GM10248 (cell line): ENCODE results near the gene PLCB2.

Experiments
- CTCF ChIA-PET: fragments of 300-600 bp; sonication (Branson Sonifier 250); formaldehyde crosslinking; extraction: SDS; loops from one replicate; lab custom pipeline; 2021; ENCODE audit warnings: antibody characterized with exemption; lab: Yijun Ruan, JAX
- POLR2A ChIA-PET: fragments of 350-650 bp; sonication (Branson Sonifier 250); formaldehyde crosslinking; extraction: SDS; loops from one replicate; lab custom pipeline; 2020; ENCODE audit warnings: antibody characterized with exemption; lab: Yijun Ruan, JAX
- DNase-seq: peaks from one replicate; pipeline ENCODE4 v3.0.0; 2012; ENCODE audit errors: extremely low spot score
- TF ChIP-seq, protein P1 (sequence below): IDR thresholded peaks from 2 replicates; pipeline ENCODE4 v1.5.1; 2012; ENCODE audit warnings: mild to moderate bottlenecking, low read depth; ENCODE audit errors: extremely low read depth, missing control alignments, control extremely low read depth

The PLCB2 gene

DNA sequence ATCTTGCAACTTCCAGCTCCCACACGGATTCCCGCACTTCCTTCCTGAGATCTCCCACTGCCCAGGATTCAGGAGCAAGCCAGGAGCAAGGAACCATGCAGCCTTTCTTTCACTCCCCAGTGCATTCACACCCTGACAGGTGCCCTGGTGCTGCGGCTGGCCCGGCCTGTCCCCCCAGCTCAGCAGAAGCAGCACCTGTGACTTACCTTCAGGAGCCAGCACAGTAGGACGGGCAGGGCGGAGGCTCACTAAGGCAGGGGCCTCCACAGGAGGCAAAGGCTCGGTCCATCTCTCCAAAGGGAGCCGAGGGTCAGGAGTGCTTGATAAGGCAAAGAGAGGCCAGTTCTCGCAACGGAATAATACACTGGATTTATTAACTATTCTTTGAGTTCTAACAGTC lies 29.7 kb downstream of the PLCB2 start:
- ChIA-PET CTCF (interaction anchor here (1.2 to 20.1 kb wide), 14 partner anchors 12 to 489 kb away, joined by 3 to 525 read pairs (median 12); partner anchors contain the start of genes CCDC9B, INAFM2, PAK6 and PLCB2), POLR2A (no interaction called here)
- DNase-seq: no peak
- TF ChIP-seq, protein P1, sequence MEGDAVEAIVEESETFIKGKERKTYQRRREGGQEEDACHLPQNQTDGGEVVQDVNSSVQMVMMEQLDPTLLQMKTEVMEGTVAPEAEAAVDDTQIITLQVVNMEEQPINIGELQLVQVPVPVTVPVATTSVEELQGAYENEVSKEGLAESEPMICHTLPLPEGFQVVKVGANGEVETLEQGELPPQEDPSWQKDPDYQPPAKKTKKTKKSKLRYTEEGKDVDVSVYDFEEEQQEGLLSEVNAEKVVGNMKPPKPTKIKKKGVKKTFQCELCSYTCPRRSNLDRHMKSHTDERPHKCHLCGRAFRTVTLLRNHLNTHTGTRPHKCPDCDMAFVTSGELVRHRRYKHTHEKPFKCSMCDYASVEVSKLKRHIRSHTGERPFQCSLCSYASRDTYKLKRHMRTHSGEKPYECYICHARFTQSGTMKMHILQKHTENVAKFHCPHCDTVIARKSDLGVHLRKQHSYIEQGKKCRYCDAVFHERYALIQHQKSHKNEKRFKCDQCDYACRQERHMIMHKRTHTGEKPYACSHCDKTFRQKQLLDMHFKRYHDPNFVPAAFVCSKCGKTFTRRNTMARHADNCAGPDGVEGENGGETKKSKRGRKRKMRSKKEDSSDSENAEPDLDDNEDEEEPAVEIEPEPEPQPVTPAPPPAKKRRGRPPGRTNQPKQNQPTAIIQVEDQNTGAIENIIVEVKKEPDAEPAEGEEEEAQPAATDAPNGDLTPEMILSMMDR: no peak

DNA sequence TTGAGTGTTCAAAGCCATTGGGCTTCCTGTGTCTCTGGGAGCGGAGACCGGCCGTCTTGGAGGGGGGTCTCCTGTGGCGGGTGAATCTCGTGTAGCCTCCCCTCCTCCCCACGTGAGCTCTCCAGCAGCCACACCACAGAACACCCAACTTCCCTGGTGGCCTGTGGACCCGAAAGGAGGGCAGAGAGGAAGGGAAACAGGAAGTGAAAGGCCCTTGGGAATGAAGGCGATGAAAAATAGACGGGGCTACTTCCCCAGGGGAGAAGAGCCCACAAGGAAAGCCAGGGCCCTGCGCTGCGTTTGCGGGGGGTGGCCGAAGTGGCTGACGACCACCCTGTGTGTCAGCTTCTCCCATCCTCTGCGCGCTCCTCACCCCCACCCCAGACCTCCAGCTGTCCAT lies 30.3 kb downstream of the PLCB2 start:
- TF ChIP-seq, protein P1: no peak
- POLR2A ChIA-PET: no interaction called here
- CTCF ChIA-PET: interaction anchor here (2.0 to 20.1 kb wide), 8 partner anchors 11 to 231 kb away, joined by 10 to 525 read pairs (median 187); partner anchors contain the start of genes ANKRD63, CCDC9B, INAFM2 and PLCB2
- DNase-seq: no peak

DNA sequence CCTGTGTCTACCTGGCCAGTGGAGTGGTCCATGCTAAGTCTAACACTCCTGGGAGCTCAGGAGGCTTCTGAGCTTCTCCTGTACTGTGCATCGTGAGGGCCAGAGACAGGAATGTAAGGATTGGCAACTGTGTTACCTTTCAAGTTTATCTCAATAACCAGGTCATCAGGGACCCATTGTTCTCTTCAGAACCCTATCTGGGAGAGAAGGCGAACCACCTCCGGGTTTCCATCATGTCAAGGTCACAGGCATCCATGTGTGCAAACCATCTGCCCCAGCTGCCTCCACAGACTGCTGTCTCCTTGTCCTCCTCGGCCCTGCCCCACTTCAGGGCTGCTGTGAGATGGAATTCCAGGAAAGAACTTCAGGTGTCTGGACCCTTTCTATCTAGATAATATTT lies 30.8 kb downstream of the PLCB2 start:
- no peak for DNase-seq
- POLR2A ChIA-PET: no interaction called here
- CTCF ChIA-PET: interaction anchor here (1.0 to 20.1 kb wide), 8 partner anchors 11 to 231 kb away, joined by 3 to 525 read pairs (median 187); partner anchors contain the start of genes ANKRD63, CCDC9B, INAFM2 and PLCB2
- TF ChIP-seq, protein P1: no peak

DNA sequence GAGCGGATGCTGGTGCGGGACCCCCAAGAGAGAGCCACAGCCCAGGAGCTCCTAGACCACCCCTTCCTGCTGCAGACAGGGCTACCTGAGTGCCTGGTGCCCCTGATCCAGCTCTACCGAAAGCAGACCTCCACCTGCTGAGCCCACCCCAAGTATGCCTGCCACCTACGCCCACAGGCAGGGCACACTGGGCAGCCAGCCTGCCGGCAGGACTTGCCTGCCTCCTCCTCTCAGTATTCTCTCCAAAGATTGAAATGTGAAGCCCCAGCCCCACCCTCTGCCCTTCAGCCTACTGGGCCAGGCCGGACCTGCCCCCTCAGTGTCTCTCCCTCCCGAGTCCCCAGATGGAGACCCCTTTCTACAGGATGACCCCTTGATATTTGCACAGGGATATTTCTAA lies 31.8 kb downstream of the PLCB2 start:
- TF ChIP-seq, protein P1: no peak
- DNase-seq: no peak
- CTCF ChIA-PET: interaction anchor here (0.9 to 20.1 kb wide), 17 partner anchors 12 to 488 kb away, joined by 3 to 525 read pairs (median 22); partner anchors contain the start of genes ANKRD63, CCDC9B, DISP2 and INAFM2
- POLR2A ChIA-PET: no interaction called here

DNA sequence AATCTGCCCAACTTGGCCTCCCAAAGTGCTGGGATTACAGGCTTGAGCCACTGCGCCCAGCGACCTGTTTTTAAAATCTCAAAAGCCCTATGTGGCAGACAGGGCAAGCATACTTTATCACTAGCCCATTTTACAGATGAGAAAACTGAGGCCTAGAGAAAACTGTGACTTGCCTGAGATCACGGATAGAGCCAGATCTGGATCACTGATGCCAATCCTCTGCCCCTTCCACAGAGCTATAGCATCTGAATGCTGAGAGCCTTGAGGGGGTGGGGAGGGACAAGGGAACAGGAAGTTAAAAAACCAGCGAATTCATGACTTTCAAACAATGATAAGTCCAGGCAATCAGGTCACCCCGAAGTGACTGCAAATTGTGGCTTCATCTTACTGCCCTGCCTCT lies 32.2 kb downstream of the PLCB2 start:
- DNase-seq: no peak
- ChIA-PET CTCF (interaction anchor here (0.9 to 20.1 kb wide), 18 partner anchors 13 to 487 kb away, joined by 3 to 525 read pairs (median 22); partner anchors contain the start of genes ANKRD63, CCDC9B, DISP2 and INAFM2), POLR2A (no interaction called here)
- TF ChIP-seq, protein P1: no peak

DNA sequence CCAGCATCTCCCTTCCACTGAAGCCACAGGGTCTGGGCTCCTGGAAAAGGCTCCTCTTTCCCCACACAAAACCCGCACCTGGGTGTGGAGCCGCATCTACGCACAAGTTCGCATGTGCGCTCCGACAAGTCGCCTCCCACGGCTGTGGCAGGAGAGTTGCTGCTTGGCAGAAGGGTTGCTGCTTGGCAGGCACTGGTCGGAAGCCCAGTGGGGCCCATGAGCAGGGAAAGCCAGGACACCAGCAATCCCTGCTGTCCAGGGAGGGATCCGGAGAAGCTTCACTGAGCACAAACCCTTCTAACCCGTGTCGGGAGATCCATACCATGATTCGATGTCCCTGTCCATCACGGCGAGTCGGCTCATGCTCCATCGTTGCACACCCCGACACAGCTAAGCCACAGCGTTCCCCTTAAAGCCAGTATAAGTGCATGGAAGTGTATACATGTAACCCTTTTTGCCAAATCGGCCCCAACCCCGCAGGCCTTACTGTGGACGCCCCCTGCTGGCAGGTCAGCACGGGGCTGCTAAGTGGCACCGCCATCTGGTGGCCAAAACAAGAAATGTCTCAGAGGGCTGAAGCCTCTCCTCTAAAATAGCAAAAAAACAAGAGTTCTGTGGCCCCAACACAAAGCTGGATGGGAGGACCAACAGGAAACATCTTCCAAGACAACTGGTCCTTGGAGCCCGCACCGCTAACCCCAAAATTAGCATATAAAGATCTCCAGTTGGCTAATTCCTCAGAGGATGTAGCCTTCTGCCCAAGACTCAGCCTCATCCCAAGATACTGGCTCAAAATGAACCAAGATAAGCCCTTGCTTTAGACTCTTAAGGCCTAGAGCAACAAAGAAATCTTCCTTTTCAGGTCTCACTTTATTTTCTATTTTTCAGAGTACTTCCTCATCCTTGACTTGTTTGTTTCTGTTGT lies 33.1 kb downstream of the PLCB2 start:
- ChIA-PET CTCF (interaction anchor here (0.6 to 20.1 kb wide), 62 partner anchors 13 to 1567 kb away, joined by 3 to 525 read pairs (median 4); partner anchors contain the start of genes ANKRD63, CCDC9B, DISP2 and FSIP1), POLR2A (no interaction called here)

More for the DNA sequence above, 33.1 kb downstream of the PLCB2 start:
- TF ChIP-seq, protein P1: peak; percentile 100
- DNase-seq: peak; percentile 86
